Chondrocyte (in vitro differentiated cells): ENCODE data around the gene LRRTM4. TPM values are rescaled to one million over a fixed set of nuclear protein-coding genes. Genes with fewer than 3 reads are reported as not detected.

Experiments used
- DNase-seq: peaks from one replicate; pipeline ENCODE4 v3.0.0; 2021; ENCODE audit warnings: mixed read lengths, low spot score
- H3K27ac Mint-ChIP-seq: one replicate; pipeline ENCODE4 v1.8.0; 2021; ENCODE audit warnings: mild to moderate bottlenecking, moderate library complexity, mixed read lengths; ENCODE audit not compliant: unreplicated experiment
- H3K27me3 Mint-ChIP-seq: 2 replicates; pipeline ENCODE4 v1.8.0; 2021; ENCODE audit warnings: low read depth, mixed read lengths
- H3K36me3 Mint-ChIP-seq: 2 replicates; pipeline ENCODE4 v1.8.0; 2021; ENCODE audit warnings: low read depth, mixed read lengths
- H3K4me1 Mint-ChIP-seq: 2 replicates; pipeline ENCODE4 v1.8.0; 2021; ENCODE audit warnings: low read depth, mild to moderate bottlenecking, mixed read lengths
- H3K4me3 Mint-ChIP-seq: one replicate; pipeline ENCODE4 v1.8.0; 2021; ENCODE audit warnings: mild to moderate bottlenecking, moderate library complexity, mixed read lengths; ENCODE audit not compliant: unreplicated experiment
- H3K9me3 Mint-ChIP-seq: 2 replicates; pipeline ENCODE4 v1.8.0; 2021; ENCODE audit warnings: low read depth, mixed read lengths
- total RNA-seq: library from RNA; stranded (reverse); gene quantifications from 3 replicates; pipeline ENCODE4 v1.2.1, GENCODE V29; 2021
- TF ChIP-seq, protein P1 (sequence below): fragments of 200-600 bp; sonication (generic); IDR thresholded peaks from 2 replicates; pipeline ENCODE4 v1.5.0; 2021; ENCODE audit warnings: antibody characterized with exemption, mild to moderate bottlenecking, moderate library complexity

LRRTM4 gene
- total RNA-seq, 1 donor from 2014 or later = not detected

- DNase-seq = no peak
- H3K27ac Mint-ChIP-seq = no peak overlapping the region
- no peaks in the 10 kb centered on the region for H3K9me3 Mint-ChIP-seq
- no peaks in the 10 kb centered on the region for H3K36me3 Mint-ChIP-seq
- no peak overlapping the region for H3K4me3 Mint-ChIP-seq
- TF ChIP-seq, protein P1, sequence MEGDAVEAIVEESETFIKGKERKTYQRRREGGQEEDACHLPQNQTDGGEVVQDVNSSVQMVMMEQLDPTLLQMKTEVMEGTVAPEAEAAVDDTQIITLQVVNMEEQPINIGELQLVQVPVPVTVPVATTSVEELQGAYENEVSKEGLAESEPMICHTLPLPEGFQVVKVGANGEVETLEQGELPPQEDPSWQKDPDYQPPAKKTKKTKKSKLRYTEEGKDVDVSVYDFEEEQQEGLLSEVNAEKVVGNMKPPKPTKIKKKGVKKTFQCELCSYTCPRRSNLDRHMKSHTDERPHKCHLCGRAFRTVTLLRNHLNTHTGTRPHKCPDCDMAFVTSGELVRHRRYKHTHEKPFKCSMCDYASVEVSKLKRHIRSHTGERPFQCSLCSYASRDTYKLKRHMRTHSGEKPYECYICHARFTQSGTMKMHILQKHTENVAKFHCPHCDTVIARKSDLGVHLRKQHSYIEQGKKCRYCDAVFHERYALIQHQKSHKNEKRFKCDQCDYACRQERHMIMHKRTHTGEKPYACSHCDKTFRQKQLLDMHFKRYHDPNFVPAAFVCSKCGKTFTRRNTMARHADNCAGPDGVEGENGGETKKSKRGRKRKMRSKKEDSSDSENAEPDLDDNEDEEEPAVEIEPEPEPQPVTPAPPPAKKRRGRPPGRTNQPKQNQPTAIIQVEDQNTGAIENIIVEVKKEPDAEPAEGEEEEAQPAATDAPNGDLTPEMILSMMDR = no peak
- H3K4me1 Mint-ChIP-seq = no peaks in the 10 kb centered on the region
- peaks cover 18% of the 10 kb centered on the region for H3K27me3 Mint-ChIP-seq
Measured at GRCh38 chr2:77519888-77520506, 2.2 kb downstream of the LRRTM4 start.

DNA sequence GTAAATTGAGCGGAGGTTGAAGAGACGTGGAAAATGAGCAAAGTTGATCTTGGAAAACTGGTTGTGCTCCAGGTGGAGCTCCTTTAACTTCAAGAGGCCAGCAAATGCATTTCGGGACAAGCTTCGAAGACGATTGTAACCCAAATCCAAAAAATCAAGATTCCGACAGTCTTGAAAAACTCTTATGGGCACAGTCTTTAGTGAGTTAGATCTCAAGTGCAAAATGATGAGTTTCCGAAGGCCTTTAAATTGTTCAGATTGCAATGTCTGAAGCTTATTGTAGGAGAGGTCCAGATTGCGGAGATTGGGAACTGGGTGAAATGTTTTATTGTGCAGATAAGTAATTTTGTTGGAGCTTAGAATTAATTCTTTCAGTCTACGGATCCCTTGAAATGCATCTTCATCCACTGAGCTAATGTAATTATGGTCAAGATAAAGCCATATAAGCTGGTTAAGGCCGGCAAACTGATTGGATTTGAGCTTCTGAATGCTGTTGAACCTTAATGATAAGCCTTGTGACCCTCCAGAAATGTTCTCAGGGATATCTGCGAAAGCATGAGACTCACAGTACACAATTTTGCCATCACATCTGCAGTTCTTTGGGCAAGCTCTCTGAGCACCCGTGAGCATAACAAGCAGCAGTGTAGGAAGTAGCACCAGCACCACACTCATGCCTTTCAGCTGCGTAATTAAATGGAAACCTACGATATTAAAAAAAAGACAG, 2.9 kb downstream of the LRRTM4 start:
- TF ChIP-seq, protein P1 = no peak
- no peaks in the 10 kb centered on the region for H3K36me3 Mint-ChIP-seq
- H3K4me1 Mint-ChIP-seq = no peaks in the 10 kb centered on the region
- no peak for DNase-seq
- H3K9me3 Mint-ChIP-seq = no peaks in the 10 kb centered on the region
- H3K4me3 Mint-ChIP-seq = no peak overlapping the region
- no peak overlapping the region for H3K27ac Mint-ChIP-seq
- peaks cover 17% of the 10 kb centered on the region for H3K27me3 Mint-ChIP-seq

DNA sequence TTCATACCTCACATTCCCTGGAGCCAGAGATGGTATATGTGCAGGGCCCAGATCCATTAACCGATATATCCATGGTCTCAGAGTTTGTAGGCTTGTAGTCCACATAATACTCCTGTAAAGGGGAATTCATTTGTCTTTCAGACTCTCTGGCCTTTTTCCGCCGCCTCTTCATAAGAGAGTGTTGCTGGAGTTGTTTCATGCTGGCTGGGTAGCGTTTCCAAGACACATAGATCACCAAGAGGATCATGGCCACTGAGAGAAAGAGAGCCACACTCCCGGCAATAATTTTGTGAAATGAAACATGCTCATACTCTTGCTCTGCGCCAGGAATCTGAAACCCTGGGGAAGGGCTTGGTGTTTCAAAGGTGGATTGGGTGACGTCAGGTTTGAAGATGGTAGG, 3.9 kb downstream of the LRRTM4 start:
- TF ChIP-seq, protein P1 = no peak
- no peaks in the 10 kb centered on the region for H3K9me3 Mint-ChIP-seq
- no peaks in the 10 kb centered on the region for H3K36me3 Mint-ChIP-seq
- H3K27me3 Mint-ChIP-seq = peaks cover 15% of the 10 kb centered on the region
- H3K4me1 Mint-ChIP-seq = no peaks in the 10 kb centered on the region
- no peak overlapping the region for H3K27ac Mint-ChIP-seq
- H3K4me3 Mint-ChIP-seq = no peak overlapping the region
- no peak for DNase-seq

- Mint-ChIP-seq H3K4me1 (peaks cover 5% of the 10 kb centered on the region), H3K27ac (no peak overlapping the region), H3K27me3 (no peaks in the 10 kb centered on the region), H3K4me3 (no peak overlapping the region), H3K36me3 (no peaks in the 10 kb centered on the region), H3K9me3 (no peaks in the 10 kb centered on the region)
- TF ChIP-seq, protein P1 = no peak
- no peak for DNase-seq
Measured at GRCh38 chr2:77513191-77513590, 9.0 kb downstream of the LRRTM4 start.

DNA sequence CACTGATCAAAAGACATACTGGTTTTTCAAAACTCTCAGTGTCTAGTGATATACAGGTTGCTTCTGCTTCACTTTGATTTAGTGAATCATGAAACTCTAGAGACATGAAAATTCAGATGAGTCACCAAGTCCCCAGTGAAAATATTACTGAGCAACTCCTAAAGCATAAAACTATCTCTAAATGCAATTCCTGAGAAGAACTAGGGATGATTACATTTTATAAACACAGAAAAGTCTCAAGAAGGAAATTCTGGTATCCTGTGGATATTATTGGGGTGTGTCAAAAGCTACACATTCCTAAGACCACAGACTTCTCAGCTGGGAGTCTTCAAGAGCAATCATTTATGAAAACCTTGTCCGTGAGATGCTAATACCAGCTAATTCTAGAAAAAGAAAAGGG, 9.7 kb downstream of the LRRTM4 start:
- H3K27me3 Mint-ChIP-seq = no peaks in the 10 kb centered on the region
- TF ChIP-seq, protein P1 = no peak
- no peak overlapping the region for H3K27ac Mint-ChIP-seq
- no peak overlapping the region for H3K4me3 Mint-ChIP-seq
- no peaks in the 10 kb centered on the region for H3K36me3 Mint-ChIP-seq
- DNase-seq = no peak
- H3K4me1 Mint-ChIP-seq = peaks cover 5% of the 10 kb centered on the region
- no peaks in the 10 kb centered on the region for H3K9me3 Mint-ChIP-seq
